ENCODE data around the gene GALNT4. TPM values are rescaled to one million over a fixed set of nuclear protein-coding genes. Genes with fewer than 3 reads are reported as not detected.

GALNT4 gene
- total RNA-seq, 1 donor from 2014 or later: 3.8 TPM

DNA sequence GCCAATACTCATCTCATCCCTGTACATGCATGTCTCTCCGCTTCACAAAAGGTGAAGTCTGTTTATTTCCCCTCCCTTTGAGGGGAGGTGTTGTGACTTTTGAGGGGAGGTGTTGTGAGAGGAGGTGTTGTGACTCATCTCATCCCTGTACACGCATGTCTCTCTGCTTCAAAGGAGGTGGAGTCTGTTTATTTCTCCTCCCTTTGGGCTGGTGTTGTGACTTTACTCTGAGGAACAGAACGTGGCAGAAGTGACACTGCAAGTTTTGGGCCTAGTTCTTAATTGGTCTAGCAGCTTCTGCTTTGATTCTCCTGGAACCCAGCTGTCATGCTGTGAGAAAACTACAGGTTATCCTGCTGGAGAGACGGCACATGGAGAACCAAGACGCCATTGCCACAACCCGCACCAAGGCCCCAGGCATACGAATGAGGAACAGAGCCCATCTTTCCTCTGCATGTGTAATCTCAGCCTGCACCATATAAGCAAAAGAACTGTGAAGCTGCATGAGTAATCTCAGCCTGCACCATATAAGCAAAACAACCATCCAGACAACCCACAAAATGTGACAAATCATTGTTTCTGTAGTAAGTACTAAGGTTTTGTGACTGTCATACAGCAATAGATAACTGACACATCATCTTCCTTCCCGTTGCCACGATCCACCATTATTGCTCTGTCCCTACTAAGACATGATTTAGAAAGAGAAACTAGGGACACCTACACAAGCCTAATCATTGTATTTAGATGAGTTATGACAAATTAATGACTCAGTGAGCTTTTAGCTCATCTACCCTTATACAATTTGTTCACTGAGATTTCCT, 30.0 kb downstream of the GALNT4 start:
- Mint-ChIP-seq H3K36me3 (ENCODE audit: unreplicated experiment) (peaks cover 6% of the 10 kb centered on the region), H3K9me3 (ENCODE audit: unreplicated experiment) (no peaks in the 10 kb centered on the region), H3K4me1 (ENCODE audit: unreplicated experiment) (no peaks in the 10 kb centered on the region), H3K4me3 (ENCODE audit: unreplicated experiment) (no peak overlapping the region), H3K27me3 (ENCODE audit: unreplicated experiment) (no peaks in the 10 kb centered on the region), H3K27ac (ENCODE audit: unreplicated experiment) (no peak overlapping the region)
- no peak for DNase-seq (ENCODE audit: extremely low spot score, unreplicated experiment)
- TF ChIP-seq CTCF (IDR thresholded peaks at IDR 0.05): no peak

- Mint-ChIP-seq H3K4me1 (ENCODE audit: unreplicated experiment) (no peaks in the 10 kb centered on the region), H3K27ac (ENCODE audit: unreplicated experiment) (no peak overlapping the region), H3K36me3 (ENCODE audit: unreplicated experiment) (peaks cover 4% of the 10 kb centered on the region), H3K9me3 (ENCODE audit: unreplicated experiment) (no peaks in the 10 kb centered on the region), H3K4me3 (ENCODE audit: unreplicated experiment) (no peak overlapping the region), H3K27me3 (ENCODE audit: unreplicated experiment) (no peaks in the 10 kb centered on the region)
- no peak for DNase-seq (ENCODE audit: extremely low spot score, unreplicated experiment)
- no peak for TF ChIP-seq CTCF (IDR thresholded peaks at IDR 0.05)
Measured at GRCh38 chr12:89493670-89494302, 30.8 kb downstream of the GALNT4 start.

GRCh38 chr12:89492883-89493282, 31.7 kb downstream of the GALNT4 start:
- DNase-seq (ENCODE audit: extremely low spot score, unreplicated experiment): no peak
- H3K36me3 Mint-ChIP-seq (ENCODE audit: unreplicated experiment): peaks cover 4% of the 10 kb centered on the region
- H3K4me3 Mint-ChIP-seq (ENCODE audit: unreplicated experiment): no peak overlapping the region
- TF ChIP-seq CTCF (IDR thresholded peaks at IDR 0.05): no peak
- no peak overlapping the region for H3K27ac Mint-ChIP-seq (ENCODE audit: unreplicated experiment)
- H3K27me3 Mint-ChIP-seq (ENCODE audit: unreplicated experiment): no peaks in the 10 kb centered on the region
- no peaks in the 10 kb centered on the region for H3K9me3 Mint-ChIP-seq (ENCODE audit: unreplicated experiment)
- no peaks in the 10 kb centered on the region for H3K4me1 Mint-ChIP-seq (ENCODE audit: unreplicated experiment)

- H3K4me1 Mint-ChIP-seq (ENCODE audit: unreplicated experiment): no peaks in the 10 kb centered on the region
- H3K4me3 Mint-ChIP-seq (ENCODE audit: unreplicated experiment): no peak overlapping the region
- peaks cover 5% of the 10 kb centered on the region for H3K36me3 Mint-ChIP-seq (ENCODE audit: unreplicated experiment)
- no peak overlapping the region for H3K27ac Mint-ChIP-seq (ENCODE audit: unreplicated experiment)
- H3K27me3 Mint-ChIP-seq (ENCODE audit: unreplicated experiment): no peaks in the 10 kb centered on the region
- H3K9me3 Mint-ChIP-seq (ENCODE audit: unreplicated experiment): no peaks in the 10 kb centered on the region
- TF ChIP-seq CTCF (IDR thresholded peaks at IDR 0.05): no peak
- no peak for DNase-seq (ENCODE audit: extremely low spot score, unreplicated experiment)
Measured at GRCh38 chr12:89490922-89491321, 33.7 kb downstream of the GALNT4 start.

- TF ChIP-seq CTCF (IDR thresholded peaks at IDR 0.05): no peak
- DNase-seq (ENCODE audit: extremely low spot score, unreplicated experiment): no peak
- Mint-ChIP-seq H3K27ac (ENCODE audit: unreplicated experiment) (no peak overlapping the region), H3K9me3 (ENCODE audit: unreplicated experiment) (no peaks in the 10 kb centered on the region), H3K36me3 (ENCODE audit: unreplicated experiment) (peaks cover 5% of the 10 kb centered on the region), H3K27me3 (ENCODE audit: unreplicated experiment) (no peaks in the 10 kb centered on the region), H3K4me1 (ENCODE audit: unreplicated experiment) (no peaks in the 10 kb centered on the region), H3K4me3 (ENCODE audit: unreplicated experiment) (no peak overlapping the region)
Measured at GRCh38 chr12:89486264-89486663, 38.3 kb downstream of the GALNT4 start.

Data from osteocyte (in vitro differentiated cells).